IPS DF 19.7 (cell line): ENCODE results near the gene FBXL3.
"Not testable (repeated sequence)": the region's sequence is repeated elsewhere in the genome, so short reads cannot be mapped to it uniquely, and the experiment has no call there.

Source experiments
- DNase-seq: peaks from one replicate; pipeline ENCODE4 v3.0.0-alpha.2; 2013; ENCODE audit warnings: low read depth, low spot score

The FBXL3 gene

GRCh38 chr13:77026255-77026860 lies 601 bp downstream of the FBXL3 start:
- DNase-seq, result no peak

GRCh38 chr13:77022341-77022740 lies 4.6 kb downstream of the FBXL3 start:
- no peak for DNase-seq

- DNase-seq, result no peak
Measured at GRCh38 chr13:77019756-77020155, 7.2 kb downstream of the FBXL3 start.

- DNase-seq, result no peak
Measured at GRCh38 chr13:77016888-77017623, 9.9 kb downstream of the FBXL3 start.

GRCh38 chr13:77016251-77016812 lies 10.6 kb downstream of the FBXL3 start:
- DNase-seq, result no peak

GRCh38 chr13:77014906-77015685 lies 11.9 kb downstream of the FBXL3 start:
- no peak for DNase-seq

GRCh38 chr13:77013853-77014542 lies 13.0 kb downstream of the FBXL3 start:
- DNase-seq, result no peak

- DNase-seq, result not testable (repeated sequence)
Measured at GRCh38 chr13:77009719-77010118, 17.2 kb downstream of the FBXL3 start.

GRCh38 chr13:77009011-77009410 lies 17.9 kb downstream of the FBXL3 start:
- DNase-seq, result no peak

GRCh38 chr13:77008337-77008736 lies 18.6 kb downstream of the FBXL3 start:
- DNase-seq, result not testable (repeated sequence)

- DNase-seq, result no peak
Measured at GRCh38 chr13:77002590-77003190, 24.3 kb downstream of the FBXL3 start.

- DNase-seq, result no peak
Measured at GRCh38 chr13:77001963-77002587, 24.9 kb downstream of the FBXL3 start.

- DNase-seq, result no peak
Measured at GRCh38 chr13:77001540-77001939, 25.4 kb downstream of the FBXL3 start.

GRCh38 chr13:77000475-77000874 lies 26.5 kb downstream of the FBXL3 start:
- DNase-seq, result no peak

GRCh38 chr13:76994281-76994680 lies 32.7 kb downstream of the FBXL3 start:
- DNase-seq, result no peak

- DNase-seq, result no peak
Measured at GRCh38 chr13:76993473-76993872, 33.5 kb downstream of the FBXL3 start.

GRCh38 chr13:76993021-76993420 lies 33.9 kb downstream of the FBXL3 start:
- no peak for DNase-seq

- DNase-seq, result no peak
Measured at GRCh38 chr13:76992548-76993001, 34.4 kb downstream of the FBXL3 start.

GRCh38 chr13:76991796-76992547 lies 35.0 kb downstream of the FBXL3 start, which contains the start of gene CLN5:
TSS of gene CLN5 (plus strand) at chr13:76992081. CDS start at chr13:76992099, 18 bp downstream.
- peak; percentile 69 for DNase-seq

GRCh38 chr13:76991432-76991795 lies 35.5 kb downstream of the FBXL3 start:
- DNase-seq, result no peak
